ENCODE data around the gene UROC1.

UROC1 gene

DNA sequence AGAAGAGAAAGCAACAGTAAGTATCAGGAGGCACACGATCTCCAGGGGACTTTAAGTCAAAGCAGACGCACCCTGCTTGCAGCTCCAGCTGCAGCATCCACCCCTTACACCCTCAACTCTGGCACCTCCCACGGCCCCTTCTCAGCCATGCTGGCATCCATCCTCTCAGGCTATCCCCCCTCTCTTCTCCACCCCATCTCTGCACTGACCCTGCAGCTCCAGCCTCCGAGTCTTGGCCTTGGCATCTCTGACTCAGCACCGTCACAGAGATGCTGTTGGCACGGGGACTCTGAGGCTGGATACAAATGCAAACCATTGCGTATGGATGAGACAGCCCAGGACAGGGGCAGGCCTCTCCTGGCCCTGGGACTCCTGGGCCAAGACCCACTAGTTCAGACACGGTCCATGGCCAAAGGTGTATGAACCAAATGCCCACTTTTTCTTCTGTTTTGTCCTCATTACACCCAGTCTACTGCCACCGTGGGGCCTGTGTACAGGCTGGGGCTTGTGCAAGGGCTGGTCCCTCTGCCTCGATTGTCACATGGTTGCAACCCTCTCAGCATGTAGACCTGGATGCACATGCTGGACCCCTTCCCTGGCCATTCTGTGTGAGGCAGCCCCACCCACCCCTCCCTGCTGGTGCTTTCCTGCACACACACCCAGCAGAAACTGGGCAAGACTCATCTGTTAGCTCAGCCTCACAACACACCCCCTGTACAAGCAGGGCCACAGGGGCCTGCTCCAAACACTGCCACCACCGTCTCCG, 23.2 kb downstream of the UROC1 start:
- no peak for DNase-seq

DNA sequence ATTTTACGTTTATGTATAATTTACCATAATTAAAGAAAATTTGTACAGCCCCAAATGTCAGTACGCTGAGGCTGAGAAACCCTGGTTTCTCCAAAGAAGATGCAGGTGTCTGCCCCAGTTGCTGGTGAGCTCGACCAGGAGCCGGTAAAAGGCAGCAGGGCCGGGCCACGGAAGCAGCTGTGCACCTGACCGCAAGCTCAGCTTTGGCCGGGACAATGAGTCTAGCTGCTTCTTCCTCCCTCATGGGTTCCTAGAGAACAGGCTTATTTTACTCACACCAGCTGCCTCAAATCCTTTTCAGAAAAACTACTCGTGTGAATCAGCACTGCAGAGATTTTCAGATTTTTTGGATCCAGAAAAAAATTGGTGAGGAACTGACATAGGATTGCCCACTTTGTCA, 23.8 kb downstream of the UROC1 start:
- DNase-seq: no peak

DNA sequence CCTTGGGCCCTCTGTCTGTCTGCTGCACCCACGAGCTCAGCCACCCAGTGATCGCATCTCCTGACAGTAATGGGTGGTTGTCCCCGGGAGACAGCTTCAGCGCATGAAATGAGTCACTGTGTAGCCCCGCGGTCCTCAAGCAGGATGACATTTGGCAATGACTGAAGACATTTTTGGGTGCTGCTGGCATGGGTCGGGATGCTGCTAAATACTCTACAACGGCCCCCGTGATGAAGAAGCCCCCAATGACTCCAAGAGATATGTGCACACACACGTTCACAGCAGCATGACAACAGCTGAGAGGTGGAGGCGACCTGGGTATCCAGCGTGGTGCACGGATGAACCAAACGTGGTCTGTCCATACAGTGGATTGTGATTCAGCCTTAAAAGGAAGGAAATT, 24.5 kb downstream of the UROC1 start:
- DNase-seq: no peak

DNA sequence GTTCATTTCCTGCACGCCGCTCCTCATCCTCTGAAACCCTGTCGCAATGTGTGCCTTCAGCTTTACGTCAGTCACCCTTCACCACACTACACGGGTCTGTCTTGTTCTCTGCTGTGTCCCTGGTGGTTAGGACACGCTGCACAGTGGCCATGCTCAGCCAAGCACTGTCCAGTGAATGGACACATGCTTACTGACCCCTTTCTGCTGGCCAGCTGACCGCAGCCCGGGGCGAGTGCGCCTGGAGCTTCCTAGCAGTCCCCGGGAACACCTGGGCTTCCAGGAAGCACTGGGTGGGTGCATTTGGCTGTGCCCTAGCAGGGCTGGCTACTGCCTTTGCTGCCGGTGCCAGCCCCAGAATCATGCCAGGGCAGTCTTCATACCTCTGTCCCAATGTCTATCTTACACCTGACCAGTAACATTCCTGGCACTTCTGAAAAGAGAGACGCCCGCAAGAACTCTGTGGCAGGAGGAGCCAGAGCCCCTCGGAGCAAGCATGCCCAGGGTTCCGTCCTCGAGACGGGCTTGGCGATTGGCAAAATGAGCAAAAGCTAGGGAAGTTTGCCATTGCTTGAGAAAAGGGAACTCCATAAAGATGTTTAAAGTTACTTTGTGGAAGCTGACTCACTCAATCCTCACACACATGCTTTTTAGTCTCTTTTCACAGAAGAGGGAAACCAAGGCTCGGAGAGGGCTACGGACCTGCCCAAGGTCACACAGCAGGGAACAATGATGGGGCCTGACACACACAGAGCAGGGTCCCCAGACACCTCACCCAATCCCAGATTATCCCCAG, 26.2 kb downstream of the UROC1 start:
- no peak for DNase-seq

DNA sequence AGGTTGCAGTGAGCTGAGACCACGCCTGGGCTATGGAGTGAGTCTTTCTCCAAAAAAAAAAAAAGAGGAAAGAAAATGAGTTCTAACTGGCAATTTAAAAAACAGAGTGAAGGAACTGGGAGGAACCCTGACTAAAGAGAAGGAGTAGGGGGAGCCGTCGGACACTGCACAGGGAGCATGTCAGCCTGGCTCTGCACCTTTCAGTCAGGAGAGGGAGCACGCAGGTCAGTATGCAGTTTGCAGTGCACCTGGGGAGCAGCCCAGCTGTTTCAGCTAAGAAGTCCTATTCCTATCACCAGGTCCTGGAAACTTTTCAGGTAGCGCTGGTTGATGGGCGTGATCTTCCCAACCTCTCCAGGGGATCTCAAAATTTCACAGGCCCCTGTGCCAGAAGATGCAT, 27.0 kb downstream of the UROC1 start:
- DNase-seq: no peak

DNA sequence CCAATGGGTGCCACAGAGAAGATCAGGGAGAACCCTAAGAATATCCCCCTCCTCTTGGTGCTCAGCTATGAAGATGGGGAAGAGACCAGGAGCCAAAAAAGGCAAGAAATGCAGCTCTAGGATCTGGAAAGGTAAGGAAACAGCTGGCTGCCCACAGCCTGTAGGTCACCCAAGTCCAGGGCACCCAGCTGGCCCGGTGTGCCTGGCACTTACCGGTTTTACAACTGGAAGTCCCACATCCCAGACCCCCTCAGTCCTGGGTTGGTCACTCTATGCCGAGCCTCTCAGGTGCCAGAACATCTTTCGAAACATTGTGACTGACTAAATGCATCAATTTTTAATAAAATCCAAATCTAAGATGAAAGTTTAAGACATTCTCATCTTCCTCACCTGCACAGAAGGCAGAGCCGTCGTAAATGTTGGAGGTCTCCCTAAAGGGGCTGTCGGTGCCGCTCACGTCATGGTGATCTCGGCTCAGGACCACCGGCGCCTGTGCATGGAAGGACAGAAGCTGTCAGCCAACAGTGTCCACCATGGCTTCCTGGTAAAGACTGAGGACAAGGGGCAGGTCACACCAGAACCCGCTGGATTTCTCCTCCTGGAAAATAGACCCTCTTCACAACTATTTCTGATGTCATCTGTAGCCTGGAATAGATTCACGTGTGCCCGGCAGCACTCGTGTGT, 28.5 kb downstream of the UROC1 start:
- no peak for DNase-seq

DNA sequence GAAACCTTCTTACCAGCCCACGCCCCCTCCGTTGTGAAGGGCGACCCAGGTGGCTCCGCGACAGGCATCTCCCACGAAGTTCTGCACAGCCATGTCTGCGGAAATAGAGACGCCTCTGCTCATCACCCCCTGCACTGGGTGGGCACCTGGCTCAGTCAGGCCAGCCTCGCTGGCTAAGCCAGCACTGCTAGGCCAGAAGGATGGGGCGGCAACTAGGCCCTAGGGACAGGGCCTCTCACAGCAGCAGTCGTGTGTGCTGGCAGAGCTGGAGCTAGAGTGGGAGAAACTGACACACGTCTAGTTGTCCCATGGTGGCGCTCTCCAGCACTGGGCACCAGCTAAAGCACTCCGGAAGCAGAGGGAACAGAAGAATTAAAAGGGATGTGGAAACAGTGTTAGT, 29.4 kb downstream of the UROC1 start:
- DNase-seq: no peak

DNA sequence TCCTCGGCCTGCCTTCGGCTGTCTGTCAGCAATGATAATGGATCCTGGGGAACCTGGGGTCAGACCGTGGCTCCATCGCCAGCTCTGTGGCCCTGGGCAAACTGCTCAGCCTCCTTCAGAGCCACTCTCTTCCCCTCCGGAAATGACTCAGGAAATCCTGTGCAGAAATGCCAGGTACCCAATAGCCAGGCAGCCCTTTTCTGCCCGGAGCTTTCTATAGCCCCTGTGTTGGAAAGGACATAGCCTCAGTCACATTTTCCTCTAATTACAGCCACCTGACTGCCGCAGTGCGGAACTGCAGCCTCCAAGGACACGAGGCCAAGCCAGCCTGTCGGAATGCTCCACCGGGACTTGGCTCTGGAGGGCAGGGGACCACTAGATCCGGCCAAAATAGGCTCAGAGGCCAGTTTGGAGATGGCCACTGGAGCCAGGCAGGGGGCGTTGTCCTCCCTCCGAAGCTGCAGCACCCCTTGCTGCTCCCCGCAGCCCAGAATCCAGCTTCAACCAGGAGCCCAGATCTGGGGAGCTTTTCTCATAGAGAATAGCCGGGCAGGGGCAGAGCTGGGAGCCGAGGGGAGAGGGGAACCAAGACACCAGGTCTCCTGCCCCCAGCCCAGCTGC, 30.3 kb downstream of the UROC1 start:
- no peak for DNase-seq

DNA sequence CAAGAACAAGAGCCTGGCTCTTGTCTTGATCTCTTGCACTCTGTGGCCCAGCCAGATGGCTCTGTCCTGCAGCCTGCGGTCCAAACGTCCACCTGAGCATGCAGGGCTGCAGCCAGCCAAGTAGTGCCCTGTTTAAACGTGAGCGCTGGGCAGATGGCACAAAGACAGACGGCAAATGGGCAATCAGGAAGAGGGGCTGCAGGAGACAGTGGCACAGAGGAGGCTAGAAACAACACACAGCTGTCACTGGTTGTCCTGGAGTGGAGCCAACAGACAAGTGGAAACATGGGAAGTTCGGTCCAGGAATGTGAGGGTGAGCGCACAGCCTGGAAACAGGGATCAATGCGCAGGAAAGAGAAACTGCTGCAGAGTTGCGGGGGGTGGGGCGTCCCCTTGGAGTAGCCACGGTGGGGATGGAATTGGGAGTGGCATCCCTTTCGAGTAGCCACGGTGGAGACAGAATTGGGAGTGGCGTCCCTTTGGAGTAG, 31.2 kb downstream of the UROC1 start:
- no peak for DNase-seq

DNA sequence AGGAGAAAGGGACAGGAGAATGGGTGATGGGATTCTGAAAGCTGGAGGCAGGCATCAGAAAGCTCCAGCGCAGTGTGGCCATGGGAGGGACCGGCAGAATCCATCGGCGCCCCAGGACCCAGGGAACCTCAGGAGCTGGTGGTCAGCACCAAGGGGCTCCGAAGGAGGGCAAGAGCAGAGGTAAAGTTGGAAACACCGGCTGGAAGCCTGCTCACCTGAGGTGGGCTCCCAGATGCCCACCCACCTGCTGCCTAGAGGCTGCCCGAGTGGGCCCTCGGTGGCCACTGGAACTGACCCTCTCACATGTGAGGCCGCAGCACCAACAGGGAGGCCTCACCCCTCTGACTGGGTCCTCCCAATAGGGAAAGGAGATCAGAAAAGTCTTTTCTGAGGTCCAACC, 31.6 kb downstream of the UROC1 start:
- no peak for DNase-seq

DNA sequence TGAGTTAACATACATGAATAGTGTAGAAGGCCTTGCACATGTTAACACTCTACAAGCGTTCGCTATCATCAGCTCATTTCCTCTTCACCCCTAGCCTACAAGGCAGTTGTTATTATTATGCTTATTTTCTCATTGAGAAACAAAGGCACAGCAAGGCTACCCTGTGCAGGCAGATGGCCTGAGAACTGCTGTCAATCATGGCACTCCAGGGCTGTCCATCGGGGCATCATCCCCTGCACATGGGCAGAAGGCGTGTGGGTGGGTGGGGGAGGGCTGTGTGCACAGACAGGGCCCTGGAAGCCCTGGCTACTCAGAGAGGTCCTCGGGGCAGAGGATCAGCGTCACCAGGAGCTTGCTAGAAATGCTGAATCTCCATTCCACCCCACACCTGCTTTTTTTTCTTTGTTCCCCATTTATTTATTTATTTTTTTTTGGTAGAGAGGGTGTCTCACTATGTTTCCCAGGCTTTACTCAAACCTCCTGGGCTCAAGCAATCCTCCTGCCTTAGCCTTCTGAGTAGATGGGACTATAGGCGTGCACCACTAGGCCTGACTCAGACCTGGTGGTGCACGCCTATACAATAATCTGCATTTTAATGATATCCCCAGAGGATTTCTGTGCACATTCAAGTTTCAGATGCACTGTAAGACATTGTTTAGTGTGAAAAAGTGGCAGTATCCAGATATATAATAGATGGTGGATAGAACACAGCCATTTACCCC, 32.2 kb downstream of the UROC1 start:
- DNase-seq: no peak

DNA sequence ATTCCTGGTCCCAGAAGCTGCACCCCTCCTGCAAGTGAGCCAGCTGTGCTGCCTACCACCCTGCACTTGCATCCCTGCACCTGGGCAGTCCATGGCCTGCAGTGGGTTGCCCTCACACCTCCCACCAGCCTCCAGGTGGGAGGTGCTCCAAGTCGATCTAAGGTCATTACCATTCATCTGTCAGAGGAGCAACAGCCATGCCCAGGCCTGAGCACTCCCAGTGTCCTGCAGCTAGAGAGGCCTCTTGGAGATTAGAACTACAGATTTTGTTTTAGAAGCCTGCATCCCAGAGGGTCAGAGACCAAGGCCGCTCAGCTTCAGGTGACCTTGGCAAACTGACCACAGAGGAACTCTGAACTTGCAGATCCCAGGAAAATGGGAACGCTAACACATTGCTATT, 32.9 kb downstream of the UROC1 start:
- DNase-seq: no peak

DNA sequence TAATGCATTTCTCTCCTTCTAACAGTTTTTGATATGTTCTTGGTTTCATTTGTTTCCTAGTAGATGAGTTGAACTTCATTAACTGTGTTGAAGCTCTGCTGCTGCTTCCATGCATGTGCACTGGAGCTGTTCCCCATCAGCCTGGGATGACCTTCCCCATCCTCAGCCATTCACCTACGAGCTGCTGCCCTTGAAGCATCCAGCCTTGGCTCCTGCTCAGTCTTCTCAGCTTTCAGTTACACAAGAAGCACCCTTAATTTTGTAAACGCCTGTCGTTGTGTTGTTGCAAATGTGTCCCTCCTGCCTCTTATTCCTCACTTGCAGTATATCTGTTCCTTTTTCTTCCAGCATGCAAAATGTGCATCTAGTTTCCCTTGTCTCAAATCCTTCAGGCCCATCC, 33.4 kb downstream of the UROC1 start:
- DNase-seq: no peak

DNA sequence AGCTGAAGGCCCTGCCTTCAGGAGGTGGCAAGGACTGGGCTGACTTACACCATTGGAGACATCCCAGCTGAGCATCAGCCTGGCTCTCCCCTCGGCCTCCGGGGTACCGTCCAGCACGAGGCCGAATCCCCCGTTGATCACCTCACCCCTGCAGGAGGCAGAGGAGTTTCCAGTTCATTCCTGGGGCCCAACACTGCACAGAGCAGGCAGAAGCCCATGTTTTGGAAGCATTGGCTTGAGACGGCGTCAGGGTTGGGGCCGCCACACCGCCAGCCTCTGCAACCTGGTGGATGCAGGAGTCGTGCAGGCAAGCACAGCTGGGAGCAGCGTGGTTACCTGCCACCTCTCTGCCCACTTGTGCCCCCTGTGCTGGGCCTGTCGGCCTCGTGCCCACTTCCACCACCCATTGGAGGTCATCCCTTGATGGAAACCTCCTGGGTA, 34.2 kb downstream of the UROC1 start:
- DNase-seq: no peak

DNA sequence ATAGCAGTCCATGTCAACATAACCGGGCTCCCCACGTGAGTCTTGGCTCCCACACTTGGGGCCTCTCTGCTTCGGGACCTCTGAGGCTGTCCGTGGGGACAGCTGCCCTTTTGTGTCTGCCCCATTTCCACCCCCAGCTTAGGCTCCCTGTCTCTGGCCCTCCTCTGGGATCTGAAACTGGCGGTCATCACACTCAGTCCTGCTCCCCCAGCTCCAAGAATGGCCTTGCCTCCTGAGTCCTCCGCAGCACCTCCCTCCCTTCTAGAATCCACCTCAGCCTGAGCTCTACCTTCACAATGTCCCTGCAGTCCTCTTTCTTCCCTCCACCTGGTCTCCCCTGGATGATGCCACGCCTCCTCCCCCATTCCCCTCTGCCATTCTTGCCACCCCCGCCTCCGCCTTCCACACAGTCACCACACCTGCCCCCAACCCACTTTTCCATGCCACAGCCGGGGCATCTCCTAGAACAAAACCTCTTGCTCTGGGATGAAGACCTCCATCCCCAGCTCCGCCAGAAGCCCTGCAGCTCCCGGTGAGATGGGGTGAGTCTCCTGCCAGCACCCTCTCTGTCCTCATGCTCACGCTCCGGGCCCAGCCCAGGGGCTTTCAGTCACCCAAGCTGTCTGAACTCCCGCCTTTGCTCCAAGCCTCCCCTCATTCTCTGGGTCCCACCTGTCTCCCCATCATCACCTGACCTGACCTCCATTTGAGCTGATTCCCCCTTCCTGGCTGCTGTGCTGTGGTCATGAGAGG, 34.9 kb downstream of the UROC1 start:
- DNase-seq: no peak

DNA sequence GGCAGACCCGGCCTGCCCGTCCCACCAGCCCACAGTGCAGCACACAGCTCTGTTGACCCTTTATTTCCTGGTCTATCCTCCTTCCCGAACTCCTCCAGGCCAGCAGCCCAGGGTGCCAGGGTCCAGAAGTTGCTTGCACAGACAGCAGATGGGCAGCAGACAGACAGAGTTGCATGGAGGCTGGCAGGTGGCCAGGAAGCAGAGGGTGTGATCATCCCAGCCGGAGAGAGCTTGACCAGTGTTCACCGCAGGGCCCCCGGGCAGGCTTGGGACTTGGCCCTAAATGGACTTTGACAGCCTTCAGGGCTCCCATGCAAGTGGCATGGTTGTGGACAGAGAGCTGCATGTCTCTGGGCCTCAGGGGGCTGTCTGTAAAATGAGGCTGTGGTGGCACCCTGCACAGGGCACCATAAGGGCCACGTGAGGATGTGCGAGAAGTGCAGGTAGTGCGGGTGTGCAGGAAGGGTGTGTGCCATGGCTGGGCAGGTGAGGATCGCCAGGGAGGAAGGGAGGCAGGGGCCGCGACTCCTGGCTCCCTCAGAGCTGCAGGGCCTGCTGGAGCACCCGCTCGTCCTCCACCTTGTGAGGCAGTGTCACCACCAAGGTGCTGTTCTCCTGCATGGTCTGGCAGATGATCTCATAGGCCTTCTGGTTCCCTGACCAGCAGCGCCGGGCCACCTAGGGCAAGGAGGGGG, 35.6 kb downstream of the UROC1 start:
- no peak for DNase-seq

DNA sequence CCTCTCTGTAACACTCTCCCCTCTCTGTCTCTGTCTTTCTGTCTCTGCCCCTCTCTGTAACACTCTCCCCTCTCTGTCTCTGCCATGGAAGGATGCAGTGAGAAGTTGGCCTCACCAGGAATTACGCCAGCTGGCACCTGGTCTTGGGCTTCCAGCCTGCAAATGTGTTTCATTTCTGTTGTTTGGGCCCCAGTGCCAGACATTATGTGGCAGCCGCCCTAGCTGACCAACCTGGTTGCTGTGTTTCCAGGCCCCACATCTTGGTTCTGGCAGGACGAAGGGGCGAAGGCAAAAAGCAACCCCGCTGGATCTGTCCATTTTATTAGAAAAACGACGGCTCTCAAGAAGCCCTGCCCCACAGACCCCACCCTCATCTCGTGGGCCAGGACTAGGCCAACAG, 36.7 kb downstream of the UROC1 start:
- DNase-seq: no peak

DNA sequence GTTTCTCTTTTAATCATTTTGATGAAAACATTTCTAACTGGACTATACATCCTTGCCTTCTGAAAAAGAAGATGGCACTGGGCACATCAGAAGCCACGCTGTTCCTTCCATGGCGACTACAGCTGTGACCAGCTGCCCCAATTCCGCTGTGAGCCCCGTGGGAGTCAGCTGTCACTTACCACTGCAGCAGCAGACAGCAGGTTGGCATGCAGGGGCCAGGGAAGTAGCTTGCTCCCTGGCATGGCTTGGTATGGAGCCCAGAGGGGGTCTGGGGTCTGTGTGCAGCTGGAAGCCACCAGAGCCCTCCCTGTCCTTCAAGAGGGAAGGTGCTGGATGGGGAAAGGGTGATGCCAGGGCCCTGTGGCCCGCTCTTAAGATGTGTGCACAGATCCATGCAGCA, 37.4 kb downstream of the UROC1 start:
- DNase-seq: no peak

DNA sequence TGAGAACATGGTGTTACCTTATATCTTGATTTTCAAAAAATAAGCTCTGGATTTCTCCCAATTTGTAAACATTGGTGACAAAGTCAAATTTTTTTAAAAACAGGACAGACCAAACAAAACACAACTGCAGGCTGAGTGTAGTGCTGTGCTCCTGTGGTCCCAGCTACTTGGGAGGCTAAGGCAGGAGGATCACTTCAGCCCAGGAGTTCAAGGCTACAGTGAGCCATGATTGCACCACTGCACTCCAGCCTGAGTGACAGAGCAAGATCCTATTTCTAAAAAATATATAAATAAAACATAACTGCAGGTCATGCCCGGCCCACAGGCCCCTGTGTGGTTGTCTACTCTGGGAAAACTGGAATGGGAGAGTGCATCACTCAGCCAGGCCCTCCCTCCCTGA, 37.9 kb downstream of the UROC1 start:
- no peak for DNase-seq

DNA sequence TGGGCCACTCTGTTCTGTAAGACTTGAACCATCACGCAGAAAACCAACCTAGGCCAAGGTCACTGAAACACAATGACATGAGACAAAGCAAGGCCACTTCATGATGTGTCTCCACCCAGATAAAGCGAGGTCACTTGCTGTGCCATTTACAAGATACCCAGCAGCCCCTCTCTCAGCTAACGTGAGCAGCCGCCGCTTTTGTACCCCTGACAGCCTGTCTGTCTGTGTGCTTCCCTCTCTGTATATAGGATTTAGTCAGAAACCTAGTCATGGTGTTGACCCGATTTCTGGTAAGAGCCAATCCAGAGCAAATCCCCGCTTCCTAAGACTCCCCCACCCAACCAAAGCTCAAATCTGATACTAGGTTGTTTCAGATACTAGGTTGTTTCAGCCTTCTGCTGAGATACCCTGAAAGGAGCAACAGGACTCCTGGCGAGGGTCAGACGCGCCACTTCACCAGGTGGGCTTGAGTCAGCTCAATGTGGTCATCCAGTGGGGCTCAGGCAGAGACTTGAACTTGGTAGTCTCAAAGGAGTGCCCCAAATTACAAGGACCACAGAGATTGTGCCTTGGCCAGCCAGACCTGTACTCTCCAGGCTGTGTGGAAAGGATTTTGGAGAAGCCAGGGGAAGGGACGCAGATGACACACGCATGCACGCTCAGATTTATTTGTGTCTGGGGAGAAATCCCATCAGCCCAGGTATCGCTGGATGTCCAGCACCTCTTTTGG, 38.8 kb downstream of the UROC1 start:
- DNase-seq: no peak

DNA sequence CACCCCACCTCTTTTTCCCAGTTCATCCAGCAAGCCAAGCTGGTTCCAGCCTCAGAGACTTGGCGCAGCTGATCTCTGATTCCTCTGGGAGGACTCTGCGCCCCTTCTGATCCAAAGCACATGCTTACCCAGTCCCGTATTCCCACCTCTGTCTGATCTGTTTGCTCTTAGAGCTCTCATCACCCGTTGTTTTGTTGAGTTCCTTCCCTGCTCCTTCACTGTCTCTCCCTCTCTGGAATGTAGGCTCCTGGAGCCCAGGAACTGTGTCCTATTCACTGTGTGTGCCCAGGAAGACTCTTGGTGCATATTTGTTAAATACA, 40.6 kb downstream of the UROC1 start:
- no peak for DNase-seq

Data from effector CD8-positive, alpha-beta T cell (primary cell).